ENCODE results near the gene OPTC.

DNA sequence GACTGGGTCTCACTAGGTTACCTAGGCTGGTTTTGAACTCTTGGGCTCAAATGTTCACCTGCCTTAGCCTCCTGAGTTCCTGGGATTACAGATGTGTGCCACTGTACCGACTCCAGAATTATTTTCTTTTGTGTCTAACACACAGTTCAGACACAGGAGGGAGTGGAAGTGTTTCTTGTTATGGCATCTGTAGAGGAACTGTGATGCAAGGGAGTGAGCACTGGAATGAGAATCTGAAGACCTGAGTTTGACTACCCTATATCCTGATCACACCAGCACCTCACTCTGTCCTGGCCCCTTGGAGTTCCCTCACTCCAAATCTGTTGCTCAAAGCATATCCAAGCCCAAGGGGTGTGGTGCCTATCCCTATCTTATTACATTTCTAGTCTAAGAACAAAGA is 15.2 kb downstream of the OPTC start:
- TF ChIP-seq EGR1 (IDR thresholded peaks at IDR 0.05) (no peak), YY1 (IDR thresholded peaks at IDR 0.05; ENCODE audit: low read depth) (no peak), CREB1 (IDR thresholded peaks at IDR 0.05; ENCODE audit: low read depth) (no peak), REST (IDR thresholded peaks at IDR 0.05; ENCODE audit: low read depth) (no peak), EP300 (IDR thresholded peaks at IDR 0.05; ENCODE audit: borderline replicate concordance) (no peak), CEBPB (IDR thresholded peaks at IDR 0.05) (no peak), ZBTB7A (IDR thresholded peaks at IDR 0.05; ENCODE audit: low read depth) (no peak), USF1 (IDR thresholded peaks at IDR 0.05) (no peak), RAD21 (IDR thresholded peaks at IDR 0.05; ENCODE audit: low read depth) (no peak), TAF1 (IDR thresholded peaks at IDR 0.05; ENCODE audit: low read depth) (no peak), FOXM1 (IDR thresholded peaks at IDR 0.05; ENCODE audit: borderline replicate concordance, low read depth) (no peak), TCF12 (IDR thresholded peaks at IDR 0.05; ENCODE audit: low read depth) (no peak)
- TF ChIP-seq, protein P1, sequence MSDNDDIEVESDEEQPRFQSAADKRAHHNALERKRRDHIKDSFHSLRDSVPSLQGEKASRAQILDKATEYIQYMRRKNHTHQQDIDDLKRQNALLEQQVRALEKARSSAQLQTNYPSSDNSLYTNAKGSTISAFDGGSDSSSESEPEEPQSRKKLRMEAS (IDR thresholded peaks at IDR 0.05): no peak
